Glutamatergic neuron (in vitro differentiated cells): Measurements from ENCODE around the gene PEX3. TPM values are rescaled to one million over a fixed set of nuclear protein-coding genes. Genes with fewer than 3 reads are reported as not detected.

Experiments used
- DNase-seq: peaks from one replicate; pipeline ENCODE4 v3.0.0; 2022
- H3K27ac Mint-ChIP-seq: one replicate; pipeline ENCODE4 v1.8.0; 2020; ENCODE audit warnings: mild to moderate bottlenecking, mixed read lengths, inconsistent platforms; ENCODE audit not compliant: unreplicated experiment
- H3K27me3 Mint-ChIP-seq: one replicate; pipeline ENCODE4 v1.8.0; 2020; ENCODE audit warnings: mild to moderate bottlenecking, moderate library complexity, mixed read lengths, inconsistent platforms; ENCODE audit not compliant: unreplicated experiment
- H3K36me3 Mint-ChIP-seq: one replicate; pipeline ENCODE4 v1.8.0; 2020; ENCODE audit warnings: mild to moderate bottlenecking, mixed read lengths, inconsistent platforms; ENCODE audit not compliant: unreplicated experiment
- H3K4me1 Mint-ChIP-seq: one replicate; pipeline ENCODE4 v1.8.0; 2020; ENCODE audit warnings: mild to moderate bottlenecking, low read depth, mixed read lengths, inconsistent platforms; ENCODE audit not compliant: unreplicated experiment
- H3K4me3 Mint-ChIP-seq: one replicate; pipeline ENCODE4 v1.8.0; 2020; ENCODE audit warnings: mild to moderate bottlenecking, mixed read lengths, inconsistent platforms; ENCODE audit not compliant: unreplicated experiment
- H3K9me3 Mint-ChIP-seq: one replicate; pipeline ENCODE4 v1.8.0; 2020; ENCODE audit warnings: mild to moderate bottlenecking, moderate library complexity, mixed read lengths, inconsistent platforms; ENCODE audit not compliant: unreplicated experiment
- CTCF ChIP-seq: fragments of 200-600 bp; sonication (generic); IDR thresholded peaks from one replicate; pipeline ENCODE4 v1.5.0; 2021; ENCODE audit not compliant: partially characterized antibody, unreplicated experiment
- total RNA-seq: library from RNA; stranded (reverse); fragmentation: NEBNext Ultra II Directional; extraction: Animal tissue kit (Norgen Biotek cat#: 25700); gene quantifications from one replicate; pipeline ENCODE4 v1.2.1, GENCODE V29; 2021; ENCODE audit not compliant: unreplicated experiment

PEX3 gene
- total RNA-seq, 1 donor from 2014 or later, result 12.0 TPM

DNA sequence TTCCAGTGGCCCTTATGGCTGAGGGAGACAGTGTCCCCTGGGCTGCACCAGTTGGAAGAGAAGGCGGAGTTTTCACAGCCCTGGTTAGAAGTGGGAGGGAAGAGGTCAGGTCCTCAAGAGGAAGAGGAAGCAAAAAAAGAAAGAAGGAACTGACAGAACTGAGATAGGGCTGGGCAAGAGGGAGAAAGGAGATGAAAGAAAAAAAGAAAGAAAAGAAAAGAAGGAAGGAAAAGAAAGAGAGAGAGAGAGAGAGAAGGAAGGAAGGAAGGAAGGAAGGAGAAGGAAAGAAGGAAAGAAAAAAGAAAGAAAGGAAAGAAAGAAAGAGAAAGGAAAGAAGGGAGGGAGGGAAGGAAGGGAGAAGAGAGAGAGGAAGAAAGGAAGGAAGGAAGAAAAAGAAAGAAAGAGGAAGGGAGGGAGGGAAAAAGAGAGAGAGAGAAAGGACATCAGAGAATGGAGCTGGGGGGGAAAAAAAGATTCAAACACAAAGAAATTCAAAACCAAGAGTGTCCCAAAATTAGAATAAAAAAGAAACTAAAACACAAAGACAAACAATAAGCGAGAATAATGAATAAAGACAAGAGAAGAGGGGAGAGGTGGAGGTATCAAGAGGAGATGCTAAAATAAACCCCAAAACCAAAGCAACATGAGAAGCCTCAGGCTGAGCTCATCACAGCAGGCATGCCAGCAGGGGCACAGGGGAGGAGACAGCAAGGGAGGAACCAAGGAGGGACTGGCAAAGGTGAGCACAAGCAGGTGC is 66.3 kb downstream of the PEX3 start:
- no peak for DNase-seq
- Mint-ChIP-seq H3K36me3 (no peaks in the 10 kb centered on the region), H3K4me3 (no peak overlapping the region), H3K27me3 (no peaks in the 10 kb centered on the region), H3K9me3 (peaks cover 2% of the 10 kb centered on the region), H3K4me1 (no peaks in the 10 kb centered on the region), H3K27ac (no peak overlapping the region)
- no peak for TF ChIP-seq CTCF

- Mint-ChIP-seq H3K4me1 (no peaks in the 10 kb centered on the region), H3K27ac (no peak overlapping the region), H3K4me3 (no peak overlapping the region), H3K27me3 (no peaks in the 10 kb centered on the region), H3K36me3 (no peaks in the 10 kb centered on the region), H3K9me3 (peaks cover 2% of the 10 kb centered on the region)
- TF ChIP-seq CTCF, result no peak
- no peak for DNase-seq
Measured at GRCh38 chr6:143517447-143517773, 66.8 kb downstream of the PEX3 start.

- no peaks in the 10 kb centered on the region for H3K27me3 Mint-ChIP-seq
- no peak for DNase-seq
- no peaks in the 10 kb centered on the region for H3K4me1 Mint-ChIP-seq
- no peak for TF ChIP-seq CTCF
- H3K9me3 Mint-ChIP-seq, result no peaks in the 10 kb centered on the region
- H3K36me3 Mint-ChIP-seq, result no peaks in the 10 kb centered on the region
- H3K27ac Mint-ChIP-seq, result no peak overlapping the region
- H3K4me3 Mint-ChIP-seq, result no peak overlapping the region
Measured at GRCh38 chr6:143522039-143522600, 71.5 kb downstream of the PEX3 start.

GRCh38 chr6:143525356-143525755 is 74.8 kb downstream of the PEX3 start:
- TF ChIP-seq CTCF, result no peak
- Mint-ChIP-seq H3K4me1 (no peaks in the 10 kb centered on the region), H3K27ac (no peak overlapping the region), H3K4me3 (no peak overlapping the region), H3K9me3 (no peaks in the 10 kb centered on the region), H3K27me3 (no peaks in the 10 kb centered on the region), H3K36me3 (no peaks in the 10 kb centered on the region)
- DNase-seq, result no peak

DNA sequence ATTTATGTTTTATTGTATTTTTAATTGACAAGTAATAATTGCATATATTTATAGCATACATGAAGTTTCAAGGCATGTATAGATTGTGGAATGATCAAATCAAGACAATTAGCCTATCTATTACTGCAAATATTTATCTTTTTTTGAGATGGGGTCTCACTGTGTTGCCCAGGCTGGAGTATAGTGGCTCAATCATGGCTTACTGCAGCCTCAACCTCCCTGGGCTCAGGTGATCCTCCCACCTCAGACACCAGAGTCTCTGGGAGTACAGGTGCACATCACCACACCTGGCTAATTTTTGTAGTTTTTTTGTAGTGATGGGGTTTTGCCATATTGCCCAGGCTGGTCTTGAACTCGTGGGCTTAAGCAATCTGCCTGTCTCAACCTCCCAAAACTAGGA is 77.1 kb downstream of the PEX3 start:
- Mint-ChIP-seq H3K27me3 (no peaks in the 10 kb centered on the region), H3K4me1 (no peaks in the 10 kb centered on the region), H3K4me3 (no peak overlapping the region), H3K9me3 (no peaks in the 10 kb centered on the region), H3K36me3 (no peaks in the 10 kb centered on the region), H3K27ac (no peak overlapping the region)
- no peak for DNase-seq
- TF ChIP-seq CTCF, result no peak
